HepG2 (cell line): ENCODE data around the gene DDRGK1. TPM values are rescaled to one million over a fixed set of nuclear protein-coding genes. Genes with fewer than 3 reads are reported as not detected.

Source experiments
- ARHGAP35 ChIP-seq: sonication (generic); formaldehyde crosslinking; IDR thresholded peaks from 2 replicates; pipeline ENCODE4 v1.9.0; 2022; ENCODE audit warnings: mild to moderate bottlenecking, inconsistent platforms, moderate library complexity, missing genetic modification reagents, borderline replicate concordance
- BHLHE40 ChIP-seq: IDR thresholded peaks from 2 replicates; pipeline ENCODE4 v1.6.1; 2011; ENCODE audit warnings: low read length, improper control_type of control experiment
- CHCHD3 ChIP-seq: sonication (generic); formaldehyde crosslinking; IDR thresholded peaks from 2 replicates; pipeline ENCODE4 v1.8.0; 2022; ENCODE audit warnings: mild to moderate bottlenecking, missing genetic modification reagents, moderate library complexity
- GATAD1 ChIP-seq: IDR thresholded peaks from 2 replicates; pipeline ENCODE4 v1.6.1; 2016; ENCODE audit warnings: missing genetic modification reagents, missing compliant biosample characterization
- GATAD2A ChIP-seq: IDR thresholded peaks from 2 replicates; pipeline ENCODE4 v1.6.1; 2016
- HDAC1 ChIP-seq: sonication (generic); formaldehyde crosslinking; IDR thresholded peaks from 2 replicates; pipeline ENCODE4 v1.5.1; 2020; ENCODE audit warnings: mild to moderate bottlenecking, missing genetic modification reagents
- MEIS2 ChIP-seq: sonication (generic); formaldehyde crosslinking; IDR thresholded peaks from 2 replicates; pipeline ENCODE4 v1.9.0; 2021; ENCODE audit warnings: mild to moderate bottlenecking, missing genetic modification reagents
- MIER2 ChIP-seq: IDR thresholded peaks from 2 replicates; pipeline ENCODE4 v1.6.1; 2016; ENCODE audit warnings: missing biosample characterization, missing genetic modification reagents
- NFE2 ChIP-seq: sonication (generic); formaldehyde crosslinking; IDR thresholded peaks from 2 replicates; pipeline ENCODE4 v1.4.0; 2020; ENCODE audit warnings: missing genetic modification reagents
- PHF8 ChIP-seq: sonication (generic); formaldehyde crosslinking; IDR thresholded peaks from 2 replicates; pipeline ENCODE4 v1.5.0; 2020; ENCODE audit warnings: missing genetic modification reagents
- RBM22 ChIP-seq: fragments of 200-400 bp; formaldehyde crosslinking; optimal IDR thresholded peaks from 2 replicates; pipeline ENCODE3; 2017; ENCODE audit warnings: mild to moderate bottlenecking, low read length, moderate library complexity
- SCMH1 ChIP-seq: sonication (generic); formaldehyde crosslinking; IDR thresholded peaks from 2 replicates; pipeline ENCODE4 v1.9.0; 2021; ENCODE audit warnings: missing genetic modification reagents, mild to moderate bottlenecking, borderline replicate concordance
- SIX4 ChIP-seq: sonication (generic); formaldehyde crosslinking; IDR thresholded peaks from 2 replicates; pipeline ENCODE4 v1.4.0; 2020; ENCODE audit warnings: missing genetic modification reagents
- SOX6 ChIP-seq, 2 experiments: fragments of 450-650 bp in 1 of 2; sonication (generic) in 1 of 2; formaldehyde crosslinking in 1 of 2; IDR thresholded peaks; 2 replicates each; pipeline versions ENCODE4 v1.4.0 to v1.6.1; 2017 to 2020; ENCODE audit warnings: antibody characterized with exemption in 1 of 2, mild to moderate bottlenecking in 1 of 2, missing genetic modification reagents in 1 of 2
- SP1 ChIP-seq, 2 experiments: fragments of 450-650 bp in 1 of 2; sonication (generic) in 1 of 2; formaldehyde crosslinking in 1 of 2; IDR thresholded peaks; 2 replicates each; pipeline versions ENCODE4 v1.4.0 to v1.6.1; 2016 to 2020; ENCODE audit warnings: missing genetic modification reagents in 1 of 2
- ZC3H13 ChIP-seq: sonication (generic); formaldehyde crosslinking; IDR thresholded peaks from 2 replicates; pipeline ENCODE4 v1.8.1; 2023; ENCODE audit warnings: mild to moderate bottlenecking, missing genetic modification reagents, moderate library complexity
- ZNF460 ChIP-seq: sonication (generic); formaldehyde crosslinking; IDR thresholded peaks from 2 replicates; pipeline ENCODE4 v1.5.1; 2020; ENCODE audit warnings: missing genetic modification reagents, mild to moderate bottlenecking, borderline replicate concordance
- ZNF781 ChIP-seq: sonication (generic); formaldehyde crosslinking; IDR thresholded peaks from 2 replicates; pipeline ENCODE4 v1.5.1; 2020; ENCODE audit warnings: borderline replicate concordance, mild to moderate bottlenecking, missing genetic modification reagents; ENCODE audit errors: not compliant biosample characterization
- ZSCAN5A ChIP-seq: sonication (generic); formaldehyde crosslinking; IDR thresholded peaks from 2 replicates; pipeline ENCODE4 v1.8.0; 2022; ENCODE audit warnings: mild to moderate bottlenecking, missing genetic modification reagents, borderline replicate concordance
- polyA plus RNA-seq, 8 experiments: library from polyadenylated mRNA; depleted of rRNA in 3 of 8; stranded (reverse) in 7 of 8; unstranded in 1 of 8; fragments of >200 nt; fragmentation: Illumina TruSeq in 4 of 8; extraction: Trizol in 4 of 8; gene quantifications; 2 replicates each; pipeline versions ENCODE4 v1.2.1 to v1.2.3, GENCODE V29; 2011 to 2016; ENCODE audit warnings: low read depth in 4 of 8, missing spikeins in 1 of 8, mixed read lengths in 1 of 8; ENCODE audit not compliant: insufficient read depth in 1 of 8
- total RNA-seq, 5 experiments: library from RNA; depleted of rRNA; stranded (reverse); fragments of >200 nt; fragmentation: Illumina TruSeq; extraction: Trizol; gene quantifications; 2 replicates each; pipeline ENCODE4 v1.2.3, GENCODE V29; 2016; ENCODE audit warnings: low read depth in 1 of 5
- TF ChIP-seq, protein P1 (sequence below): IDR thresholded peaks from 2 replicates; pipeline ENCODE4 v1.6.1; 2016
- TF ChIP-seq, protein P2 (sequence below): sonication (generic); formaldehyde crosslinking; IDR thresholded peaks from 2 replicates; pipeline ENCODE4 v1.8.0; 2022; ENCODE audit warnings: low read depth, missing genetic modification reagents
- TF ChIP-seq, protein P3 (sequence below): sonication (generic); formaldehyde crosslinking; IDR thresholded peaks from 2 replicates; pipeline ENCODE4 v1.4.0; 2020; ENCODE audit warnings: missing genetic modification reagents

The DDRGK1 gene
- total and polyA plus RNA-seq, 2 of the 13 experiments (the other 11 are each of a cell fraction or from before 2014, with no cell fraction given): 96.7 to 149 TPM

DNA sequence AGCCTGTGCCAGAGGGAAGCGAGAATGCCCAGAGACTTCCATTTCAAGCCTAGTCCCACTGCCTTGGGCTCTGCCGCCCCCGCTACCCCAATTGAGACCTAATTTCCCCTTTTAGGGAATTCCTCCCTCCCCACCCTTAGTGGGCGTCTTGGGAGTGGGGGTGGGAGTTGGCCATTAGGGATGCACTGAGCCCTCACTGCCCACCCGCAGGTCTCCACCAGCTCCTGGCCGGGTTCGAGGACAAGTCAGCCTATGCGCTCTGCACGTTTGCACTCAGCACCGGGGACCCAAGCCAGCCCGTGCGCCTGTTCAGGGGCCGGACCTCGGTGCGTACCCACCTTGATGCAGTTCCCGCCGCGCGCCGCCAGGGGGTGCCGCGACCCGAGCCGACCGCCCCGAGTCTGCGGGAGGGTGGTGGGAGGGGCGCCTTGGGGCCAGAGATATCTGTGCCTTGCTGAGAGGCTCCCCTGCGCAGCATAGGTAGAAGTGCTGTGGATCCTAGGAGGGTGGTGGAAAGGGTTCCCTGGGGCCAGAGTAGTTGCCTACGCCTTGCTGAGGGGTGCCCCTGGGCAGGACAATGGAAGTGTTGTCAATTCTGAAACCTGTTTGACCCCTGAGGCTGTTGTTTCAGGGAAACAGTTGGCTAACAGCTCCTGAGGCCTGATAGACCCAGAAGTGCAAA, 14.0 kb upstream of the DDRGK1 start (continued):
- TF ChIP-seq ZSCAN5A (CRISPR knock-in tag): 0 out of 2 replicates have a peak, but pooled peaks have one; percentile 19
- TF ChIP-seq SP1 (IDR thresholded peaks at IDR 0.05): no peak
- peak; percentile 69 for TF ChIP-seq SP1 (CRISPR knock-in tag; IDR thresholded peaks at IDR 0.05)
- peak; percentile 96 for TF ChIP-seq ARHGAP35 (CRISPR knock-in tag)
- TF ChIP-seq SOX6 (IDR thresholded peaks at IDR 0.05): no peak
- TF ChIP-seq SOX6 (CRISPR knock-in tag; IDR thresholded peaks at IDR 0.05): peak; percentile 85
- TF ChIP-seq SIX4: peak; percentile 69; the same call in 1 of the 2 replicates
- TF ChIP-seq, protein P1, sequence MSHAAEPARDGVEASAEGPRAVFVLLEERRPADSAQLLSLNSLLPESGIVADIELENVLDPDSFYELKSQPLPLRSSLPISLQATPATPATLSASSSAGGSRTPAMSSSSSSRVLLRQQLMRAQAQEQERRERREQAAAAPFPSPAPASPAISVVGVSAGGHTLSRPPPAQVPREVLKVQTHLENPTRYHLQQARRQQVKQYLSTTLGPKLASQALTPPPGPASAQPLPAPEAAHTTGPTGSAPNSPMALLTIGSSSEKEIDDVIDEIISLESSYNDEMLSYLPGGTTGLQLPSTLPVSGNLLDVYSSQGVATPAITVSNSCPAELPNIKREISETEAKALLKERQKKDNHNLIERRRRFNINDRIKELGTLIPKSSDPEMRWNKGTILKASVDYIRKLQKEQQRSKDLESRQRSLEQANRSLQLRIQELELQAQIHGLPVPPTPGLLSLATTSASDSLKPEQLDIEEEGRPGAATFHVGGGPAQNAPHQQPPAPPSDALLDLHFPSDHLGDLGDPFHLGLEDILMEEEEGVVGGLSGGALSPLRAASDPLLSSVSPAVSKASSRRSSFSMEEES: no peak; the same call in 1 of the 2 replicates
- 0 out of 2 replicates have a peak, but pooled peaks have one; percentile 37 for TF ChIP-seq MIER2
- TF ChIP-seq, protein P2, sequence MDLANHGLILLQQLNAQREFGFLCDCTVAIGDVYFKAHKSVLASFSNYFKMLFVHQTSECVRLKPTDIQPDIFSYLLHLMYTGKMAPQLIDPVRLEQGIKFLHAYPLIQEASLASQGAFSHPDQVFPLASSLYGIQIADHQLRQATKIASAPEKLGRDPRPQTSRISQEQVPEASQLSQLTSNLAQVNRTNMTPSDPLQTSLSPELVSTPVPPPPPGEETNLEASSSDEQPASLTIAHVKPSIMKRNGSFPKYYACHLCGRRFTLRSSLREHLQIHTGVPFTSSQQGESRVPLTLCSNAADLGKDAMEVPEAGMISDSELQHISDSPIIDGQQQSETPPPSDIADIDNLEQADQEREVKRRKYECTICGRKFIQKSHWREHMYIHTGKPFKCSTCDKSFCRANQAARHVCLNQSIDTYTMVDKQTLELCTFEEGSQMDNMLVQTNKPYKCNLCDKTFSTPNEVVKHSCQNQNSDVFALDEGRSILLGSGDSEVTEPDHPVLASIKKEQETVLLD (CRISPR knock-in tag): no peak
- TF ChIP-seq ZC3H13 (CRISPR knock-in tag): peak; percentile 67; the same call in 1 of the 2 replicates
- TF ChIP-seq BHLHE40: peak; percentile 51
- TF ChIP-seq, protein P3, sequence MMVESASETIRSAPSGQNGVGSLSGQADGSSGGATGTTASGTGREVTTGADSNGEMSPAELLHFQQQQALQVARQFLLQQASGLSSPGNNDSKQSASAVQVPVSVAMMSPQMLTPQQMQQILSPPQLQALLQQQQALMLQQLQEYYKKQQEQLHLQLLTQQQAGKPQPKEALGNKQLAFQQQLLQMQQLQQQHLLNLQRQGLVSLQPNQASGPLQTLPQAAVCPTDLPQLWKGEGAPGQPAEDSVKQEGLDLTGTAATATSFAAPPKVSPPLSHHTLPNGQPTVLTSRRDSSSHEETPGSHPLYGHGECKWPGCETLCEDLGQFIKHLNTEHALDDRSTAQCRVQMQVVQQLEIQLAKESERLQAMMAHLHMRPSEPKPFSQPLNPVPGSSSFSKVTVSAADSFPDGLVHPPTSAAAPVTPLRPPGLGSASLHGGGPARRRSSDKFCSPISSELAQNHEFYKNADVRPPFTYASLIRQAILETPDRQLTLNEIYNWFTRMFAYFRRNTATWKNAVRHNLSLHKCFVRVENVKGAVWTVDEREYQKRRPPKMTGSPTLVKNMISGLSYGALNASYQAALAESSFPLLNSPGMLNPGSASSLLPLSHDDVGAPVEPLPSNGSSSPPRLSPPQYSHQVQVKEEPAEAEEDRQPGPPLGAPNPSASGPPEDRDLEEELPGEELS (CRISPR knock-in tag): peak; percentile 73
- 0 out of 2 replicates have a peak, but pooled peaks have one; percentile 1 for TF ChIP-seq CHCHD3
- peak; percentile 71 for TF ChIP-seq GATAD1 (CRISPR knock-in tag)
- TF ChIP-seq NFE2 (CRISPR knock-in tag): no peak
- TF ChIP-seq PHF8 (CRISPR knock-in tag): peak; percentile 50; the same call in 1 of the 2 replicates
- peak; percentile 79 for TF ChIP-seq HDAC1
- TF ChIP-seq ZNF460: peak; percentile 33; the same call in 1 of the 2 replicates
- TF ChIP-seq GATAD2A (CRISPR knock-in tag): peak; percentile 88
- TF ChIP-seq MEIS2 (CRISPR knock-in tag): peak; percentile 88
- TF ChIP-seq SCMH1 (CRISPR knock-in tag): no peak
- no peak for TF ChIP-seq RBM22
- TF ChIP-seq ZNF781: peak; percentile 97
